ENCODE data around the gene MMS19. TPM values are rescaled to one million over a fixed set of nuclear protein-coding genes. Genes with fewer than 3 reads are reported as not detected.

The MMS19 gene
- total RNA-seq, 2 donors from 2014 or later, result 44.6 to 60.0 TPM

- ATAC-seq (no peak), DNase-seq (no peak)
- Histone ChIP-seq H3K36me3 (replicated peaks in 1 of 2; ENCODE audit: insufficient read depth in 1 of 2, low read depth in 2 of 2) (peaks cover 8 to 37% of the 10 kb centered on the region in 2 donors), H3K4me3 (no peak overlapping the region), H3K27ac (no peak overlapping the region), H3K9me3 (no peaks in the 10 kb centered on the region), H3K27me3 (no peaks in the 10 kb centered on the region), H3K4me1 (peaks cover 8% of the 10 kb centered on the region)
- intact Hi-C loops (cut with DNase I), result loop anchor here (5.0 kb wide), 1 partner anchor 84 kb away; no protein-coding TSS in a partner anchor
- TF ChIP-seq POLR2A (IDR thresholded peaks at IDR 0.05), result no peak
- TF ChIP-seq CTCF (IDR thresholded peaks at IDR 0.05), result no peak
- 81 to 100% methylated on average over 1 to 3 of the region's 3 CpGs for whole genome bisulfite sequencing, 2 donors
Measured at GRCh38 chr10:97468162-97468561, 30.1 kb downstream of the MMS19 start.

- peaks cover 8 to 45% of the 10 kb centered on the region in 2 donors for H3K36me3 ChIP-seq (replicated peaks in 1 of 2; ENCODE audit: insufficient read depth in 1 of 2, low read depth in 2 of 2)
- 88 to 94% methylated on average over 1 to 4 of the region's 4 CpGs for WGBS, 2 donors
- H3K27ac ChIP-seq, result no peak overlapping the region
- intact Hi-C loops (cut with DNase I), result loop anchor here (5.0 kb wide), 1 partner anchor 86 kb away; no protein-coding TSS in a partner anchor
- H3K4me3 ChIP-seq, result no peak overlapping the region
- H3K27me3 ChIP-seq, result no peaks in the 10 kb centered on the region
- no peaks in the 10 kb centered on the region for H3K9me3 ChIP-seq
- ATAC-seq, result no peak
- peaks cover 8% of the 10 kb centered on the region for H3K4me1 ChIP-seq
- no peak for DNase-seq
- TF ChIP-seq POLR2A (IDR thresholded peaks at IDR 0.05) (no peak), CTCF (IDR thresholded peaks at IDR 0.05) (no peak)
Measured at GRCh38 chr10:97466755-97467154, 31.5 kb downstream of the MMS19 start.

- TF ChIP-seq CTCF (IDR thresholded peaks at IDR 0.05) (no peak), POLR2A (IDR thresholded peaks at IDR 0.05) (no peak)
- no peak overlapping the region for H3K27ac ChIP-seq
Measured at GRCh38 chr10:97465982-97466381, 32.2 kb downstream of the MMS19 start.

GRCh38 chr10:97464226-97464625 is 34.0 kb downstream of the MMS19 start:
- peak overlapping the region in 2 of 4 donors; percentile 7 to 21 for H3K27ac ChIP-seq
- intact Hi-C loops (cut with DNase I), result no loop called here
- TF ChIP-seq CTCF (IDR thresholded peaks at IDR 0.05) (no peak), POLR2A (IDR thresholded peaks at IDR 0.05) (no peak)
- no peaks in the 10 kb centered on the region for H3K27me3 ChIP-seq
- WGBS, 2 donors, result 44 to 53% methylated on average over 1 of the region's 1 CpG
- no peak for DNase-seq
- peaks cover 2 to 50% of the 10 kb centered on the region in 2 donors for H3K36me3 ChIP-seq (replicated peaks in 1 of 2; ENCODE audit: insufficient read depth in 1 of 2, low read depth in 2 of 2)
- H3K4me3 ChIP-seq, result no peak overlapping the region
- no peaks in the 10 kb centered on the region for H3K9me3 ChIP-seq
- ATAC-seq, result no peak
- peaks cover 8% of the 10 kb centered on the region for H3K4me1 ChIP-seq

More at GRCh38 chr10:97465982-97466381, 32.2 kb downstream of the MMS19 start:
- ATAC-seq (no peak), DNase-seq (no peak)
- H3K9me3 ChIP-seq, result no peaks in the 10 kb centered on the region
- peaks cover 8 to 53% of the 10 kb centered on the region in 2 donors for H3K36me3 ChIP-seq (replicated peaks in 1 of 2; ENCODE audit: insufficient read depth in 1 of 2, low read depth in 2 of 2)
- 90 to 98% methylated on average over 7 of the region's 7 CpGs for WGBS, 2 donors
- H3K27me3 ChIP-seq, result no peaks in the 10 kb centered on the region
- H3K4me3 ChIP-seq, result no peak overlapping the region
- intact Hi-C loops (cut with DNase I), result loop anchor here (5.0 kb wide), 1 partner anchor 86 kb away; no protein-coding TSS in a partner anchor
- peaks cover 8% of the 10 kb centered on the region for H3K4me1 ChIP-seq
